GM21381 (cell line): Measurements from ENCODE around the gene POLR2E.

ENCODE experiments used
- ATAC-seq: cut with Tn5 transposase; IDR thresholded peaks from one replicate; pipeline ENCODE4 v1.9.1; 2021; ENCODE audit warnings: mild to moderate bottlenecking, moderate library complexity; ENCODE audit not compliant: unreplicated experiment

The POLR2E gene

DNA sequence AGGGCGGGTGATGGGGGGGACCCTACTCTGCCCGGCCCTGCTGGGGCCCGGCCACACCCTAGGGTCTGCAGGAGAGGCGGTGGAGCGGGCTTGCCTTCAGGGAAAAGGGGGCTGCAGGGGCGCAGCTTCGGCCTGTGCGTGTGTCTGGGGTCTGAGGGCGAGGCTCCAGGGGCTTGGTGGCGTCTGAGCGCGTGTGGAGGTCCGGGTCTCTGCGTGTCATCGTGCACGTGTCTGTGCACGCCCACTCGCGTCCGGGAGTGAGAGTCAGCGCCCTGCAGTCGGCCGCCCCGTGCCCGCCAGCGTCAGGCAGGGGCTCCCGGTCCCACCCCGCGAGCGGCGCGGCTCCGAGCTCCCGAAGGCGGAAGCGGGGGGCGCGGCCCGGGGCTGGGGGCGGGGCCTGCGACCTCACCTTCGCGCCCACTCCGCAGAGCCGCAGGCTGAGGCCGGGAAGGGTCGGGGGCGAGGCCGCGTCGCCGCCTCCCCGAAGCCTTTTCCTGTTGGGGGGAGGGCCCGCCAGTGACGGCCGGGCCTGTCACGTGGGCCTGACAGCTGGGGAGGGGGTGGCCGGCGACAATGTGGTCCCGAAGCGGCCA, 28.3 kb downstream of the POLR2E start, which contains the start of gene ARHGAP45:
TSS of gene ARHGAP45 (plus strand) at position 420 of the 593 bp plus-strand sequence. CDS start 239 bp downstream, outside the sequence.
- ATAC-seq: no peak

DNA sequence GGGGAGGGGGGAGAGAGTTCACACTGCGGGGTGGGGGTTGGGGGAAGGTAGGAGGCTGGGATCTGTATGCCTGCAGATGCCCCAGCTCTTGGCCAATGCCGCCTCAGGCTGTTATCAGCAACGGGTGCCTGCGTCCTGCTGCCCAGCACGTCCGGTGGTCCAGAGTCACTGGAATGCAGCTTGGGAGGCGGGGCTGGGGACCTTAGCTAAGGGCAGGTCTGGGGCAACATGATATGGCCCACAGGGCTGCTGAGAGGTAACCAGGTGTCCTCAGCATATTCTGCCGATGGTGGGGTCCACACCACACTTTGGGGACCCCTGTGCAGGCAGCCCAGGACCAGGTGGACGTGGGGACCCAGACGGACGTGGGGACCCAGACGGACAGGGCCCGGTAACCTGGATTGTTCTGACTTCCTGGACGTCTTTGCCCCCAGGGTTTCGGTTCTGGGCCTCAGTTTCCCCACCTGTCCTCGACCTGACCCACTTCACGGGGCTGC, 28.9 kb downstream of the POLR2E start:
- no peak for ATAC-seq

DNA sequence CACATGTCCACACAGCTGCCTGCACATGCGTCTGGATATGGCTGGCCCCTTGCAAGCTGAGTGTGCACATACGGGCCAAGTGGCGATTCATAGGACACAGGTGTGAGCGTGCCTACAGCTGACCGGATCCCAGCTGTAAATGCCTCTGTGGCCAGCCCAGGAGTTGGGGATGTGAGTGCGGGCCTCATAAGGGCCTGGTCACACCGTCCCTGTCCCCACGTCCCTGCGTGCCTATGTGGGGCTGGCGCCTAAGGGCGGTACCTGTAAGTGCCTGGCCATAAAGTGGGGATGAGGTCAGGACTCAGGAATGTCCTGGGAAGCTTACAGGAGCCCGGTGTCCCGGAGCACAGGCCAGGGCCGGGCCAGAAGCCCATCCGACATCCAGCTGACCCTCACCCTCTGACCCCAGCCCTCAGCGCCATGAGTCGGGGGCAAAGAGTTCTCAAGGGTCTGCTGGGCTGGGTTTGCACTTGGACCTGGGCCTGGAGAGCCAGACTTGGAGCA, 29.5 kb downstream of the POLR2E start:
- no peak for ATAC-seq

DNA sequence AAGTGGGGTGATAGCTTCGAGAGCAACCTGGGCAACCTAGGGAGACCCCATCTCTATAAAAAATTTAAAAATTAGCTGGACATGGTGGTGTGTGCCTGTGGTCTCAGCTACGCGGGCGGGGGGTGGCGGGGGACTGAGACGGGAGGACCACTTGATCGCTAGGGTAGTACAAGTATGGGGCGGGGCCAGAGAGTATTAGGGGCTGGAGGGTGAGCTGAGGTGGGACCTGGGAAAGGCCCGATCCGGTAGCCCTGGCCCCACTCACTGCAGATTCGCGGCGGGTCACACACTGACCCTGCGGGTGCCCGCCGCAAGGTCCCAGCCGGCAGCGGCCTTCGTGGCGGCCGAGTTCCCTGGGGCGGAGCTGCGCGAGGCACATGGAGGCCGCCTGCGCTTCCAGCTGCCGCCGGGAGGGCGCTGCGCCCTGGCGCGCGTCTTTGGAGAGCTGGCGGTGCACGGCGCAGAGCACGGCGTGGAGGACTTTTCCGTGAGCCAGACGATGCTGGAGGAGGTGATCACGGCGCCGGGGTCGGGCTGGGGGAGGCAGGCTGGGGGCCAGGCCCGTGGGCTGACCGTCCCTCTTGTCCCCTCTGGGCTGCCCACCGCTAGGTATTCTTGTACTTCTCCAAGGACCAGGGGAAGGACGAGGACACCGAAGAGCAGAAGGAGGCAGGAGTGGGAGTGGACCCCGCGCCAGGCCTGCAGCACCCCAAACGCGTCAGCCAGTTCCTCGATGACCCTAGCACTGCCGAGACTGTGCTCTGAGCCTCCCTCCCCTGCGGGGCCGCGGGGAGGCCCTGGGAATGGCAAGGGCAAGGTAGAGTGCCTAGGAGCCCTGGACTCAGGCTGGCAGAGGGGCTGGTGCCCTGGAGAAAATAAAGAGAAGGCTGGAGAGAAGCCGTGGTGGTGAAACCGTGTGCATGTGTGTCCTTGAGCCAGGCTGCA, 30.2 kb downstream of the POLR2E start:
- no peak for ATAC-seq

DNA sequence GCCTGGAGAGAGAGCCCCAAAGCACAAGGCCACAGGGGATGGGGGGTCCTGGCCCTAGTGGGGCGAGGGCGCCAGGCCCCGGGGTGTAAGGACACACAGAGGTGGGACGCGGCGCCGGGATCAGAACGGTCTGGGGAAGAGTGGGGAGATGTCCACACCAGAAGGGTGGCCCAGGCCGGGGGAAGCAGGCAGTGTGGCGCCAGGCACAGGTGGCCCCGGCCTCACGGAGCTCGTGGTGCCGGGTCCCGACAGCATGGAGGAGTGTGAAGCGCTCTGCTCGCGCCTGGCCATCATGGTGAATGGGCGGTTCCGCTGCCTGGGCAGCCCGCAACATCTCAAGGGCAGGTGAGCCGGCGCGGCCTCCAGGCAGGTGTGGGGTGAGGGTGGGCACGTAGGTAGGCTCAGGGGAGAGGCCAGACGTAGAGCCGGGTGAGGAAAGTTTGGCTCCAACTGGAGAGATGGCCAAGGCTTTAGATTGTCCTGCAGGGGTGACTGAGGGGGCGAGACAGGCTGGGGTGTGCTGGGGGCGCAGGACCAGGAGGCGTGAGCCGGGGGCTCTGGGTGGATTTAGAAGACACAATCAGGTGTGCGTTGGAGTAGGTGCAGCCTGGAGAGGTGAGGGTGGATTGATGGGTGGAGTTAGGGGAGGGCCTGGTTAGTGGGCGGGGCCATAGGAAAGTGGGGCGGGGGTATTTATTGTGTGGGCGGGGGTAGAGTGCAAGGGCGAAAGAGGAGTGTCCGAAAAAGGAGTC, 31.1 kb downstream of the POLR2E start:
- ATAC-seq: no peak

DNA sequence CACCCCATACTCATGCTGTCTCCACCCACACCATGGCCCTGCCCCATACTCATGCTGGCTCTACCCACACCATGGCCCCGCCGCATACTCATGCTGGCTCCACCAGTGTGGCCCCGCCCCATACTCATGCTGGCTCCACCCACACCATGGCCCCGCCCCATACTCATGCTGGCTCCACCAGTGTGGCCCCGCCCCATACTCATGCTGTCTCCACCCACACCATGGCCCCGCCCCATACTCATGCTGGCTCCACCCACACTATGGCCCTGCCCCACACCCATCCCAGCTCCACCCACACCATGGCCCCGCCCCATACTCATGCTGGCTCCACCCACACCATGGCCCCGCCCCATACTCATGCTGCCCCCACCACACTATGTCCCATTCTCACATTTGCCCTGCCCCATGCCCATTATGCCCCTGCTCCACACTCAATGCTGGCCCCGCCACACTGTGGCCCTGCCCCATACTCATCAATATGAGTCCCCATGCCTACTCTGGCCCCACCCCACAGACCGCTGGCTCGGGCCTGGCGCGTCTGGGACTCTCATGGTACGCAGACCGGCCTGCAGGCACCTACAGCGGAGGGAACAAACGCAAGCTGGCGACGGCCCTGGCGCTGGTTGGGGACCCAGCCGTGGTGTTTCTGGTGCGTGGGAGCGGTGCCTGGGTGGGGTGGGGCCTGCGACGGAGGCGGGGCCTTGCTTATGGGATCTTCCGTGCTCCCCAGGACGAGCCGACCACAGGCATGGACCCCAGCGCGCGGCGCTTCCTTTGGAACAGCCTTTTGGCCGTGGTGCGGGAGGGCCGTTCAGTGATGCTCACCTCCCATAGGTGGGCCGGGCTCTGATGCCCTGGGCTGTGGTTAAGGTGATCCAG, 31.9 kb downstream of the POLR2E start:
- ATAC-seq: no peak

DNA sequence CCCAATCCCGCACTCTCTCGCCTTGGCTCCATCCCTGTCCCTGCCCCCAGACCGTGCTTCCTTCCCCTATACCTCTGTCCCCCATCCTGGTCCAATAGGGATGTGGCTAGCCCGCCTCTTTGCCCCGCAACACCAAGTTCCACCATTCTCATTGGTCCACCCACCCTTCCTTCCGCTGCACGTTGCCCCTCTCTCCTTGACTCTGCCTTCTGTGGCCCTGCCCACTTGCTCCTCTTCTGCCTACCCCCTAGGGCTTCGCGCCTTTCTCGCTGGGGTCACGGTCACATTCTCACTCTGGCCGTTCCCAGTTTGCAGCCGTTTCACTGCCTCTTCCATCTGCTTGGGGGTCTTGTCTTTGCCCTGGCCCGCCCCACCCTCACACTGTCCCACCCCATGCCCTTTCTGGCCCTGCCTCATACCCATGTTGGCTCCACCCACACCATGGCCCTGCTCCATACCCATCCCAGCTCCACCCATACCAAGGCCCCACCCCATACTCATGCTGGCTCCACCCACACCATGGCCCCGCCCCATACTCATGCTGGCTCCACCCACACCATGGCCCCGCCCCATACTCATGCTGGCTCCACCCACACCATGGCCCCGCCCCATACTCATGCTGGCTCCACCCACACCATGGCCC, 32.7 kb downstream of the POLR2E start:
- ATAC-seq: no peak

DNA sequence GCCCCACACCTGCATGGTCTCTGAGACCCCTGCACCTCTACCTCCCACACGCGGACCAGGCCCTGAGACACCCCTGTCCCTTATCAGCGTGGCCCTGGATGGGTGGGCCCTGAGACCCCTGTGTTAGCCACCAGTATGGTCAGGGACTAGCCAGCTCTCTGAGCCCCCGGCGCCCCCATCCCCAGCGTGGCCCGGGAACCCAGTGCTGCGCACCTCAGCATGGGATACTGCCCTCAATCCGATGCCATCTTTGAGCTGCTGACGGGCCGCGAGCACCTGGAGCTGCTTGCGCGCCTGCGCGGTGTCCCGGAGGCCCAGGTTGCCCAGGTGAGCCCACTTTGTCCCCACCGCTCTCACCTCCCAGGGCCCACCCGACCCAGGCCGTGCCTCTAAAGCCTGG, 33.2 kb downstream of the POLR2E start:
- ATAC-seq: no peak

DNA sequence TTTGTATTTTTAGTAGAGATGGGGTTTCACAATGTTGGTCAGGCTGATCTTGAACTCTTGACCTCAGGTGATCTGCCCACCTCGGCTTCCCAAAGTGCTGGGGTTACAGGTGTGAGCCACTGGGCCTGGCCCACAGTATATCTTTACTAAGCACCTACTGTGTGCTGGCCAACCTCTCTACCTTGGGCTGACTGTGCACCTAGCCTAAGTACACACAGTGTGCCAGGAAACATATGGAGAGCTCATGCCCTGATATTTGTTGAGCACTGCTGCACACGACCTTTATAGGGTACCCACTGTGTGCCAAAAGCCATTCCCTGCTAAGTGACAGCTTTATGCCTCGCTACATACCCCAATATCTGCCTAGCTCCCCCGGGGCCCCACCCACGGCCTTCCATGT, 34.5 kb downstream of the POLR2E start:
- ATAC-seq: no peak

DNA sequence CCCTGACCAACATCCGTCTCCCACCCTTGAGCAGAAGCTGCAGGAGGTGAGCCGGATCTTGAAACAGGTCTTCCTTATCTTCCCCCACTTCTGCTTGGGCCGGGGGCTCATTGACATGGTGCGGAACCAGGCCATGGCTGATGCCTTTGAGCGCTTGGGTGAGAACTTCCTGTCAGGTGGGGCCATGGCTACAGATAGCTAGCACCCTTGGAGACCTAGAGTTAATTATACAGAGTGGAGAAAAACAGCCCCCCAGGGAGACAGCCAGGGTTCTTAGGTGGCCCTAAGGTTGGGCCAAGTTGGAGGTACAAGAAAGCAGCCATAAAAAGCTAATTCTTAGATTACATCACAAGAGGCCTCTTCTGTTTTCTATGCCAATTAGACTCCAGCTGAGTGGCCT, 37.1 kb downstream of the POLR2E start:
- no peak for ATAC-seq

DNA sequence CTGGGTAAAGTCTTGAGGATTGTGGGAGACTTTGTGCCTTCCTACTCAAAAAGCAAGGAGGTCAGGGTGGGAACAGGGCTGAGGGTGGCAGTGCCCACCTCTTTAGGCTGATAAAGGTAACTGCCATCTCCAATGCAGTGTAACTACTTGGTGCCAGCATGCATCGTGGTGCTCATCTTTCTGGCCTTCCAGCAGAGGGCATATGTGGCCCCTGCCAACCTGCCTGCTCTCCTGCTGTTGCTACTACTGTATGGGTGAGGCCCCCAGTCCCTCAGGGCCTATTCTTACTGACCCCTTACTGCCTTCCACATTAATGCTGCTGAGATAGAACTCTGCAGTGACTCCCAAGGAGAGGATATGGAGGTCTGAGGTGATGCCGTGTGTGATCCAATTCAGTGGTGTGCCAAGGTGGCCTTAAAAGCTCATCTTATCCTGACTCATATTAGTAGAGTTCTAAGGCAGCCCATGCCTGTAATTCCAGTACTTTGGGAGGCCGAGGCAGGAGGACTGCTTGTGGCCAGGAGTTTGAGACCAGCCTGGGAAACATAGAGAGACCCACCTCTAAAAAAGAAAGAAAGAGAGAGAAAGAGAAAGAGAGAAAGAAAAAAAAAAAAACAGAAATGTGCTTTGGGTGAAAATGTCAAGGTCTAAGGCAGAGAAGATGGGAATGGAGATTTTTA, 37.9 kb downstream of the POLR2E start:
- ATAC-seq: no peak

DNA sequence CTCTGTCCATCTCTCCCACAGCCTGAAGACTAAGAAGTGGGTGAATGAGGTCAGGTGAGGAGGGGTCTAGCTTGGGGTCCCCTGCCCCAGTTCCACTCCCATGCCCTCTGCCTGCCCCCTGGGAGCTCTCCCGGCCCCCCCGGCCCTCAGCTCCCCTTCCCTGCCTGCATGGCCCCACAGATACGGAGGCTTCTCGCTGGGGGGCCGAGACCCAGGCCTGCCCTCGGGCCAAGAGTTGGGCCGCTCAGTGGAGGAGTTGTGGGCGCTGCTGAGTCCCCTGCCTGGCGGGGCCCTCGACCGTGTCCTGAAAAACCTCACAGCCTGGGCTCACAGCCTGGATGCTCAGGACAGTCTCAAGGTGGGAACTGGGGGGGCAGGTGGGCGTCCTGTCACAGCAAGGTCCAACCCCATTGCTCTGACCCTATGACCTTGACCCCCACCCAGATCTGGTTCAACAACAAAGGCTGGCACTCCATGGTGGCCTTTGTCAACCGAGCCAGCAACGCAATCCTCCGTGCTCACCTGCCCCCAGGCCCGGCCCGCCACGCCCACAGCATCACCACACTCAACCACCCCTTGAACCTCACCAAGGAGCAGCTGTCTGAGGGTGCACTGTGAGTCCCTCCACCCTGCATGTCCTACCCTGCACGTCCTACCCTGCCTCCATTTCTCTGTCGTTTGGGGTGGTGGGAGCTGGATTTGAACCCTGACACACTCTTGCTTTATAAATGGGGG, 39.1 kb downstream of the POLR2E start:
- no peak for ATAC-seq

DNA sequence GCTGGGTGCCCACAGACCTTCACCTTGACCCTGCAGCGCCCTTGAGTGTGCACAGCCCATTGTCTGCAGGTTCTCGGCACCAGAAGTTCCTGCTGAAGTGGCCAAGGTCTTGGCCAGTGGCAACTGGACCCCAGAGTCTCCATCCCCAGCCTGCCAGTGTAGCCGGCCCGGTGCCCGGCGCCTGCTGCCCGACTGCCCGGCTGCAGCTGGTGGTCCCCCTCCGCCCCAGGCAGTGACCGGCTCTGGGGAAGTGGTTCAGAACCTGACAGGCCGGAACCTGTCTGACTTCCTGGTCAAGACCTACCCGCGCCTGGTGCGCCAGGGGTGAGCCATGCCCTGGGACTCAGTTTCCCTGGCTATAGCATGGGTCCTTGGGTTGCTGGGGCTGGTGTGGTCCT, 40.1 kb downstream of the POLR2E start:
- ATAC-seq: no peak

DNA sequence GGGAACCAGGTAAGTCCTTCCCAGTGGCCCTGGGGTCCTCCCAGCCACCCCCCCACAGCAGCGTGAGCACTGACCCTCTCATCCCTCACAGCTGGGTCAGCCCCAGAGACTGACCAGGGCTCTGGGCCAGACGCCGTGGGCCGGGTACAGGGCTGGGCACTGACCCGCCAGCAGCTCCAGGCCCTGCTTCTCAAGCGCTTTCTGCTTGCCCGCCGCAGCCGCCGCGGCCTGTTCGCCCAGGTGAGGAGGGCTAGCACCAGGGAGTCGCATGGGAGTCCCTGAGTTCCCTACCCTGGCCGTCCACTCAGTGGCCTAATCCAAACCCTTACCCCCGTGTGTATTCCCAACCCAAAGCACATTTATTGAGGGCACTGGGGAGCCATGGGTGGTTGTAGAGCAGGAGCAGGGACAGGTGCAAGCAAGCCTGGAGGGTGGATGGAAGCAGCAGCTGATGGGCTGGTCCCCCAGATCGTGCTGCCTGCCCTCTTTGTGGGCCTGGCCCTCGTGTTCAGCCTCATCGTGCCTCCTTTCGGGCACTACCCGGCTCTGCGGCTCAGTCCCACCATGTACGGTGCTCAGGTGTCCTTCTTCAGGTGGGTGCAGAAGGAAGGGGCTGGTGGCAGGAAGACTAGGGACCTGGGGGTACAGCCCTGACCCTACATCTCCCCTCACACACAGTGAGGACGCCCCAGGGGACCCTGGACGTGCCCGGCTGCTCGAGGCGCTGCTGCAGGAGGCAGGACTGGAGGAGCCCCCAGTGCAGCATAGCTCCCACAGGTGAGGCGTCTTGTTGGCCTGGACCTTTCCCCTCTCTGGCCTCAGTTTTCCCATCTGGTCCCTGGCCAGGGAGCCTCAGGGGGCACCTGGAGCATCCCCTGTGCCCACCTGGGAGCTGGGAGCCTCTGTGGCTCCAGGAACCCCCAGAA, 40.8 kb downstream of the POLR2E start:
- ATAC-seq: no peak

DNA sequence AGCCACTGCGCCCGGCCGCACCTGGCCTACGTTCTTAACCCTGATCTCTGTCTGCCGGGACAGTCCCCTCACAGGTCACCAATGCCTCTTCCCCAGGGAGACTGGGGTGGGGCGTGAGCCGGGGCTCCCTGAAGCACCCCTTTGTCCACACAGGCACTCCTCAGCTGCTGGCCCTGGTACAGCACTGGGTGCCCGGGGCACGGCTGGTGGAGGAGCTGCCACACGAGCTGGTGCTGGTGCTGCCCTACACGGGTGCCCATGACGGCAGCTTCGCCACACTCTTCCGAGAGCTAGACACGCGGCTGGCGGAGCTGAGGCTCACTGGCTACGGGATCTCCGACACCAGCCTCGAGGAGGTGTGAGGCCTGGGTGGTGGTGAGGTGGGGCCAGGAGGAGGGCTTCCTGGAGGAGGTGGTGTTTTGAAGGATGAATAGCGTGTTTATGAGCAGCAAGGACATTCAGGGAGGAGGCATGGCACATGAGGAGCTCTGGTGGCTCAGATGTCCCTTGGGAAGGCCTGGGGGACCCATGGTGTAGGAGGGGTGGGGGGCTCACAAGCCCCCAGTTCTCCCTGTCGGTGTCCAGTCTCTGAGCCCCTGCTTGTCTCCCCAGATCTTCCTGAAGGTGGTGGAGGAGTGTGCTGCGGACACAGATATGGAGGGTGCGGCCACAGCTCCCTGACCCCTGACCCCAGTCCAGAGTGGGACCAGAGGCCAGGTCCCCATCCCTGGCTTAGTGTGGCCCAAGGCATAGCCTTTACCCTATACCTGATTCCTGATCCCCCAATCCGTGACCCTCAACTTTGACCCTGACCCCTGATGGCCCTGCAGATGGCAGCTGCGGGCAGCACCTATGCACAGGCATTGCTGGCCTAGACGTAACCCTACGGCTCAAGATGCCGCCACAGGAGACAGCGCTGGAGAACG, 41.7 kb downstream of the POLR2E start:
- ATAC-seq: no peak

DNA sequence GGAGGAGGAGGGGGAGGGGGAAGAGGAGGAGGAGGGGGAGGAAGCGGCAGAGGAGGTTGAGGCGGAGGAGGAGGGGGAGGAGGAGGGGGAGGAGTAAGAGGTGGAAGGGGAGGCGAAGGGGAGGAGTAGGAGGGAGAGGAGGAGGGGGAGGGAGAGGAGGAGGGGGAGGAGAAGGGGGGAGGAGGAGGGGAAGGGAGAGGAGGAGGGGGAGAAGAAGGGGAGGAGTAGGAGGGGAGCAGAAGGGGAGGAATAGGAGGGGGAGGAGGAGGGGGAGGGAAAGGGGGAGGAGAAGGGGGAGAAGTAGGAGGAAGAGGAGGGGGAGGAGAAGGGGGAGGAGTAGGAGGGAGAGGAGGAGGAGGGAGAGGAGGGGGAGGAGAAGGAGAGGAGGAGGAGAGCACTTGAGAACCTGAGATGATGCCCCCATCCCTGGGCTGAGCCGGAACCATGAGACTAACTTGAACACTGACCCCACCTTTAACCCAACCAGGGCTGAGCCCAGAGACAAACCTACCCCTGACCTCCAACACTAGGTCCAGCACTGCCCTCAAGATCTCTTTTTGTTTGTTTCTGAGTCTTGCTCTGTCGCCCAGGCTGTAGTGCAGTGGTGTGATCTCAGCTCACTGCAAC, 42.7 kb downstream of the POLR2E start:
- ATAC-seq: no peak
